GM20000 (cell line): ENCODE data around the gene AUNIP.
A peak's percentile ranks its signal among the peaks of the same experiment; 100 is the strongest.

ENCODE experiments used
- DNase-seq: peaks from one replicate; pipeline ENCODE4 v3.0.0; 2012; ENCODE audit warnings: low spot score
- TF ChIP-seq, protein P1 (sequence below): IDR thresholded peaks from 2 replicates; pipeline ENCODE4 v1.5.1; 2012; ENCODE audit warnings: mild to moderate bottlenecking, control low read depth; ENCODE audit errors: extremely low read depth, missing control alignments

AUNIP gene

DNA sequence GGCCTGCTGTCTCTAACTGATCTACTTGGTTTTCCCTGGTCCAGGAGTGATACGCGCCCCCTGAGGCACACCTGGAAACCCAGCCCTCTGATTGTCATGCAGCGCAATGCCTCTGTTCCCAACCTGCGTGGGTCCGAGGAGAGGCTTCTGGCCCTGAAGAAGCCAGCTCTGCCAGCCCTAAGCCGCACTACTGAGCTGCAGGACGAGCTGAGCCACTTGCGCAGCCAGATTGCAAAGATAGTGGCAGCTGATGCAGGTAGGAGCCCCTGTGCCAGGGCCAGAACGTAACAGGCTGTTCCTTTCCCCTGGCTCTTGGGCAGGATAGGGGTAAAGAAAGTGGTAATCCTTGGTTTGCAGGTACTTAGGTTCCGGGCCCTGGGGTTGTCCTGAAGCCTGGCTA lies 32.7 kb downstream of the AUNIP start:
- TF ChIP-seq, protein P1, sequence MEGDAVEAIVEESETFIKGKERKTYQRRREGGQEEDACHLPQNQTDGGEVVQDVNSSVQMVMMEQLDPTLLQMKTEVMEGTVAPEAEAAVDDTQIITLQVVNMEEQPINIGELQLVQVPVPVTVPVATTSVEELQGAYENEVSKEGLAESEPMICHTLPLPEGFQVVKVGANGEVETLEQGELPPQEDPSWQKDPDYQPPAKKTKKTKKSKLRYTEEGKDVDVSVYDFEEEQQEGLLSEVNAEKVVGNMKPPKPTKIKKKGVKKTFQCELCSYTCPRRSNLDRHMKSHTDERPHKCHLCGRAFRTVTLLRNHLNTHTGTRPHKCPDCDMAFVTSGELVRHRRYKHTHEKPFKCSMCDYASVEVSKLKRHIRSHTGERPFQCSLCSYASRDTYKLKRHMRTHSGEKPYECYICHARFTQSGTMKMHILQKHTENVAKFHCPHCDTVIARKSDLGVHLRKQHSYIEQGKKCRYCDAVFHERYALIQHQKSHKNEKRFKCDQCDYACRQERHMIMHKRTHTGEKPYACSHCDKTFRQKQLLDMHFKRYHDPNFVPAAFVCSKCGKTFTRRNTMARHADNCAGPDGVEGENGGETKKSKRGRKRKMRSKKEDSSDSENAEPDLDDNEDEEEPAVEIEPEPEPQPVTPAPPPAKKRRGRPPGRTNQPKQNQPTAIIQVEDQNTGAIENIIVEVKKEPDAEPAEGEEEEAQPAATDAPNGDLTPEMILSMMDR = no peak

DNA sequence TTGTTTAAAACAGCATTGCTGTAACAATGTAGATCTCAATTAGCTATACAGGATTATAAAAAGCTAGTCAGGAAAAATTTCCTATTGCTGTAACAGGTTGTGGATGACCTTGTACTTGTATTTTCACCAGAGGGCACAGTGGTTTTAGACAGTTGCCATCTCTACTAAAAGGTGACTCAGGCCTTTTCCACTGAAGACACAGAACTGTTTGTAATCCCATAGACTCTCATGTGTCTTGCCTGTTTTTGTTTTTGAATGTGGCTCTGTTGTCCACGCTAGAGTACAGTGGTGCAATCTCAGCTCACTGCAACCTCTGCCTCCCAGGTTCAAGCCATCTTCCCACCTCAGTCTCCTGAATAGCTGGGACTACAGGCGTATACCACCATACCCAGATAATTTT lies 33.7 kb downstream of the AUNIP start:
- no peak for DNase-seq

More for the DNA sequence above, 32.7 kb downstream of the AUNIP start:
- no peak for DNase-seq

DNA sequence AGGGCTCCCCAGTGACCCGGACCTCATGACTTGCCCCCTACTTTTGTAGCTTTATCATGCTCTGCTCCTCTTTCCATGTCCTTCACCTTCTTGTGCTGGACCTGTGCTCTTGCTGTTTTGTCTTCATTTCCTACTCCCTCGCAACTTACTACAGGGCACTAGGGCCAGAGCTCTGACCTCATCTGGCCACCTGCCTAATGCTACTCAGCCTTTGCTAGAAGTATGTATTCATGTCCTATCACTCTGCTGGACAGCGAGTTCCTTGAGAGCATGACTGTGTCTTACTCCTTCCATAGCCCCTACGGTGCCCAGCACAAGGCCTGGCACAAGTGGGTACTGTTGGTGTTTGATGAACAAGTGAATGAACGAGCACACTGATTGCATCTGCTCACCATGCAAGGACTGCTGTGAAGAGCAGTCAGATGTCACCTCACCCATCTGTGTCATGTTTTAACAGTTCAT lies 37.6 kb downstream of the AUNIP start:
- TF ChIP-seq, protein P1 = no peak
- DNase-seq = no peak

More for the DNA sequence above, 33.7 kb downstream of the AUNIP start:
- TF ChIP-seq, protein P1 = no peak

DNA sequence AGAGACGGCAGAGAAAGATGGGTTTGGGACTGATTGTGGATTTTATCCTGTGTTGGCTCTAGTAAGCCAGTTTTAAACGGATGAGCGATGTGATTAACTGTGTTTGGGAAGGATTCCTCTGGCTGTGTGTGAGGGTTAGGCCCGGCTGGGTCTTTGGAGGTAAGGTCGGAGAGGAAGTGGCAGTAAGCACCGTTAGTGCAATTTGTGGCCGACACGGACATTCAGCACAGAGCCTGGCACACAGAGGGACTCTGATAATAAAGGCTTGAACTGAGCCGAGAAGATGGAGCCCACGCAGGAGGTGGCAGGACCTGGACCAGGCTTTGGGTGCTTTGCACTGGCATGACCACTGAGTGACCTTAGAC lies 38.2 kb downstream of the AUNIP start:
- TF ChIP-seq, protein P1 = no peak
- DNase-seq = no peak

DNA sequence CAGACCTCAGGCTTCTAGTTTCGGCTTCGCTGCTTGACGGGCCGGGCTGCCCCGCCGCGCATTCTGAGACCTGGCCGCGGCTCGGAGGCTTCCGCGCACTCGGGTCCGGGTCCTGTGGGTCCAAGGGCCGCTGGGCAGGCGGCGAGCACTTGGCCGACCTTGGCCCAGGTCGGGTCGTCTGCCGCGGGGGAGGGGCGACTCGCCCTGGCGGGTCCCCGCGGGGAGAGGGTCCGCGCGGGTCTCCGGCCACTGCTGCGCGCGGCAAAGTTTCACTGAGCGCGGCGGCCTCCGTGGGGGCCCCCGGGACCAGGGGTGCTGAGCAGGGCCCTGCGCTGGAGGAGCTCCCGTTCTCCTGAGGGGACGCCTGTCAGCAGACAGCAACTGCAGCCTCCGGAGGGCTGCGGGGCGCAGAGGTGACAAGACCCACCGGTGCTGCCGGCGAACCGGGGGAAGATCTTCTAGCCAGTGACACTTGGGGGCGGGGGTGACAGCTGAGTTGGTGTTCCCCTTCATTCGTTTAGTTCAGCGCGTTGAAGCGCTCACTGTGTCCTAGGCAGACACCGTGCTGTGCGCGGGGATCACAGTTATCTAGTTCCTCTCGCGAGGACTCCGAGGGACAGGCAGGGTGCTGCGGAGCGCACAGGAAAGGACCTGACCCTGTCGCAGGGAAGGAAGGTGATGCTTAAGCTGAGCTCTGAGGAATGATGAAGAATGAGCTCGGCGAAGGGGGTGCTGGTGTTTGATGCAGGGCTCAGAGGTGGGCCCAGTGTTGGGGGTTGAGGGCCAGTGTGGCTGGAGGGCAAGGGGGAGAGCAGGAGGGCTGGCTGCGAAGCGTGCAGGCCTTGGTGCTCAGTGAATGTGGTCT lies 38.8 kb downstream of the AUNIP start:
- peak; percentile 89 for DNase-seq
- TF ChIP-seq, protein P1 = no peak

DNA sequence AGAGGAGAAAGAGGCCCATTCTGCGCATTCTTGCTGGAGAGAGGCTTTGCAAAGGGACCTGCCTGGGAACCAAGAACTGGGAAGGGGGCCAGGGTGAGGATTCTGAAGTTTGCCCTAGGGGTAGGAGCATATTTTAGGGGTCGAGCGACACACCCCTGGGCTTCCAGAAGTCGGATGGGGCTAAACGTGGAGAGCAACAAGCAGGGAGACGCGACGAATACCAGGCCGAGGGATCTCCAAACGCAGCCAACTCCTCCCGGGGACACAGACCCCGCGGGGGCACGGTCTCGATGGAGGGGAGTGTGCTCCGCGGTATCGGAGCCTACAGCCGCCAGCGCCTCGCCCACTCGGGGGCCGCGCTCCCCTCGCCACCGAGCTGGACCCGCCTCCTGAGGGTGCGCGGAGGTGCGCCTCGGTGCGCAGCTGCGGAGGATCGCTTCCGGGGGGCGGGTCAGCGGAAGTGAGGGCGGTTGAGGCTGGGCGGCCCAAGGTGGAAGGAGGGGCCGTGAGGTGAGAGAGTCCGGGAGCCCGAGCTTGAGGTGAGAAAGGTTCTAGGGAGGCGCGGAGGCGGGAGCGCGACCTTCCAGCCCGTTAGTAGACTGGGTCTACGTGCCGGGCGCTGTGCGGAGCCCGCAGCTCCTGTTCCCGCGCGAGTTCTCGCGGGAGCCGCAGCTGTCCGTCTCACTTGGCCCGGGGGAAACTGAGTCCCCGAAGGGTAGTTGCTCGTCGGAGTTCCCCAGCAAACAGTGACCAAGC lies 39.6 kb downstream of the AUNIP start, which contains the start of gene MTFR1L:
MTFR1L (plus strand) TSS at position 464 of the 756 bp plus-strand sequence. CDS start 3,151 bp downstream, outside the sequence.
- DNase-seq = peak; percentile 98

More for the DNA sequence above, 39.6 kb downstream of the AUNIP start, which contains the start of gene MTFR1L:
- TF ChIP-seq, protein P1 = no peak
